DOHH2 (cell line): ENCODE results near the gene DZIP1.

Experiments
- CTCF ChIP-seq: fragments of 200-600 bp; sonication (generic); IDR thresholded peaks from one replicate; pipeline ENCODE4 v1.5.1; 2014; ENCODE audit warnings: antibody characterized with exemption, mild to moderate bottlenecking, low read depth, low read length; ENCODE audit not compliant: poor library complexity, severe bottlenecking
- EZH2phosphoT487 ChIP-seq: fragments of 200-600 bp; sonication (generic); IDR thresholded peaks from 2 replicates; pipeline ENCODE4 v1.6.1; 2017; ENCODE audit warnings: borderline replicate concordance, mild to moderate bottlenecking, antibody characterized with exemption, low read length, moderate library complexity, mixed read lengths

GRCh38 chr13:95614641-95615245 is 29.8 kb downstream of the DZIP1 start:
- TF ChIP-seq CTCF (no peak), EZH2phosphoT487 (no peak)
